ENCODE measurements around the gene NECTIN4.
"Not testable (repeated sequence)": the region's sequence is repeated elsewhere in the genome, so short reads cannot be mapped to it uniquely, and the experiment has no call there.

NECTIN4 gene

DNA sequence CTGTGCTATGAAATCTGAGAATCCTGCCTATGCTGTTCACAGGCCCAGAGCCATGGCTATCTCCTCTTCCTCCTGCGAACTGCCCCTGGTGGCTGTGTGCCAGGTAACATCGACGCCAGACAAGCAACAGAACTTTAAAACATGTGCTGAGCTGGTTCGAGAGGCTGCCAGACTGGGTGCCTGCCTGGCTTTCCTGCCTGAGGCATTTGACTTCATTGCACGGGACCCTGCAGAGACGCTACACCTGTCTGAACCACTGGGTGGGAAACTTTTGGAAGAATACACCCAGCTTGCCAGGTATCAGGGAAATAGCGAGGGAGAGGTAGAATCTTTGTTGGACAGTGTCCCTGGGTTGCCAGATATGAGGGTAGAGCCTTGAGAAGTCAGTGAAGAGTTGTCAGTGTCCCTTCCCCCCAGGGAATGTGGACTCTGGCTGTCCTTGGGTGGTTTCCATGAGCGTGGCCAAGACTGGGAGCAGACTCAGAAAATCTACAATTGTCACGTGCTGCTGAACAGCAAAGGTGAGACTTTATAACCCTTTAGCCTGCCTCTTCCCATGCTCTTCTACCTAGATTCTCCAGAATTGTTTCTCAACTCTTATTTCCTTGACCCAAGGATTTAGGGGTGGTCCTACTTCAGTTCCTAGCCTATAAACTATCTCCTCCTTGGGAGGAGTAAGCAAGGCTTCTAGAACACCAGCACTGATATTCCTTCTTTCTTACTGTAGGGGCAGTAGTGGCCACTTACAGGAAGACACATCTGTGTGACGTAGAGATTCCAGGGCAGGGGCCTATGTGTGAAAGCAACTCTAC lies 29.9 kb upstream of the NECTIN4 start:
- peak; percentile 75 for DNase-seq (ENCODE audit: low spot score)
- in situ Hi-C loops (cut with MboI; ENCODE audit: low sequenced_read_pairs, unreplicated experiment), result no loop called here
- TF ChIP-seq, protein P1, sequence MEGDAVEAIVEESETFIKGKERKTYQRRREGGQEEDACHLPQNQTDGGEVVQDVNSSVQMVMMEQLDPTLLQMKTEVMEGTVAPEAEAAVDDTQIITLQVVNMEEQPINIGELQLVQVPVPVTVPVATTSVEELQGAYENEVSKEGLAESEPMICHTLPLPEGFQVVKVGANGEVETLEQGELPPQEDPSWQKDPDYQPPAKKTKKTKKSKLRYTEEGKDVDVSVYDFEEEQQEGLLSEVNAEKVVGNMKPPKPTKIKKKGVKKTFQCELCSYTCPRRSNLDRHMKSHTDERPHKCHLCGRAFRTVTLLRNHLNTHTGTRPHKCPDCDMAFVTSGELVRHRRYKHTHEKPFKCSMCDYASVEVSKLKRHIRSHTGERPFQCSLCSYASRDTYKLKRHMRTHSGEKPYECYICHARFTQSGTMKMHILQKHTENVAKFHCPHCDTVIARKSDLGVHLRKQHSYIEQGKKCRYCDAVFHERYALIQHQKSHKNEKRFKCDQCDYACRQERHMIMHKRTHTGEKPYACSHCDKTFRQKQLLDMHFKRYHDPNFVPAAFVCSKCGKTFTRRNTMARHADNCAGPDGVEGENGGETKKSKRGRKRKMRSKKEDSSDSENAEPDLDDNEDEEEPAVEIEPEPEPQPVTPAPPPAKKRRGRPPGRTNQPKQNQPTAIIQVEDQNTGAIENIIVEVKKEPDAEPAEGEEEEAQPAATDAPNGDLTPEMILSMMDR (IDR thresholded peaks at IDR 0.05; ENCODE audit: borderline replicate concordance, control extremely low read depth, extremely low read depth, insufficient read depth, missing control alignments), result no peak

DNA sequence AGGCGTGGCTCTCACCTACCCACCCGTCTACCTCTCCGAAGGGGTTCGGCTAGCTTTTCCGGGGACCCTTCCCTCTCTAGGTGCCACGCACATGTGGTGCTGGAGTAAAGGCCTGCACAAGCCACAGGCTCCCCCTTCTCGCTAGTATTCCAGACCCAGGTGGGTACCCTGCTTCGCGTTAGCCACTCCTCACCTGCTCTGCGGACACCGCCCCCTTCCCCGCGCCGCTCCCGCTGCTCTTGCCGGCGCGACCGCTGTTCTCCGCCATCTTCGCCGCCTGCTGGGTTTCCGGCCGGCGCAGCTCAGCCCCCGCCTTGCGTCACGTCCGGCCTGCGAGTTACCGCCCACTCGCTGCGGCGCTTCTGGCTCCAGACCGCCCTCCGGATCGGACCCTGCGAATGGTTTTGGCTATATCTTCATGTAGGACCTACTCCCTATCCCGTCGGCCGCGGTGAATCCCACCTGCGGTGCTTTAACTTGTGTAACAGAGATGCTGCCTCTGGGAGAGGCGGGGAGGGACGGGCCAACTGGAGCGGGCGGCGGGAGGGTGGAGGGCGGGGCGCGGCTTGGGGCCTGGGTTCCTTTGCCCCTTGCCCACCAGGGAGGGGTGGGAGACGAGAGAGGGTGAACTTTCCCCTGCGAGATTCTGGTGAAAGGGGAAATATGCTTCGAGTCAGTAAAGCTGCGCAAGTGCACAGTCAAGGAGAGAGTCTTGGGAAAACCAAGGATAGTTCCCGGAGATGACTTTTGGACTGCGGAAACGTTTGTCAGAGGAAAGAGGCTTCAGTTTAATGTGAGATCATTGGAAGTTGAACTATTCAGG lies 28.6 kb upstream of the NECTIN4 start, which contains the start of the genes NIT1 and PFDN2:
Gene NIT1, plus strand, starts transcription at position 347 of the 823 bp plus-strand sequence. Its CDS starts 72 bp downstream, at position 419.
Gene PFDN2, minus strand, starts transcription at position 279 of the 823 bp plus-strand sequence. Its CDS starts 11 bp downstream, at position 268.
- DNase-seq (ENCODE audit: low spot score), result peak; percentile 94
- in situ Hi-C loops (cut with MboI; ENCODE audit: low sequenced_read_pairs, unreplicated experiment), result no loop called here
- TF ChIP-seq, protein P1 (IDR thresholded peaks at IDR 0.05; ENCODE audit: borderline replicate concordance, control extremely low read depth, extremely low read depth, insufficient read depth, missing control alignments), result no peak

DNA sequence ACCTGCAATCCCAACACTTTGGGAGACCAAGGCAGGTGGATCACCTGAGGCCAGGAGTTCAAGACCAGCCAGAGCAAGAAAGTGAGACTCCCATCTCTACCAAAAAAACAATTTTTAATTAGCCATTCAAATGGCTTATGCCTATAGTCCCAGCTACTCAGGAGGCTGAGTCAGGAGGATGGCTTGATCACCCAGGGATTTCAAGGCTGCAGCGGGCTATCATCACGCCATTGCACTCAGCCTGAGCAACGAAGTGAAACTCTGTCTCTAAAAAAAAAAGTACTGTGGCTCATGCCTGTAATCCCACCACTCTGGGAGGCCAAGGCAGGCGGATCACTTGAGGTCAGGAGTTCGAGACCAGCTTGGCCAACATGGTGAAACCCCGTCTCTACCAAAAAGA lies 26.6 kb upstream of the NECTIN4 start:
- DNase-seq (ENCODE audit: low spot score); in situ Hi-C loops (cut with MboI; ENCODE audit: low sequenced_read_pairs, unreplicated experiment): not testable (repeated sequence)

DNA sequence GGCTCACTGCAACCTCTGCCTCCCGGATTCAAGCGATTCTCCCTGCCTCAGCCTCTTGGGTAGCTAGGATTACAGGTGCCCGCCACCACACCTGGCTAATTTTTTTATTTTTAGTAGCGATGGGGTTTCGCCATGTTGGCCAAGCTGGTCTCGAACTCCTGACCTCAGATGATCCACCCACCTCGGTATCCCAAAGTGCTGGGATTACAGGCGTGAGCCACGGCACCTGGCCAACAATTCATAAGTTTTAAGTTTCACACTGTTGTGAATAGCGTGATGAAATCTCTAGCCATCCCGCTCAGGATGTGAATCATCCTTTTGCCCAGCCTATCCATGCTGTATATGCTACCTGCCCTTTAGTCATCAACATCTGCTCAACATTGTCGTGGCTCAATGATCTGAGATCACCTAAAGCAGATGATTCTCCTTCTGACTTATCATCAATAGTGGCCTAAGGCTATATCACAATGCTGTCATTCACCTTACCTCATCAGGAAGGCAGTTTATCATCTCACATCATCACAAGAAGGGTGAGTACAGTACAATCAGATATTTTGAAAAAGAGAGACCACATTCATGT lies 25.9 kb upstream of the NECTIN4 start:
- TF ChIP-seq, protein P1 (IDR thresholded peaks at IDR 0.05; ENCODE audit: borderline replicate concordance, control extremely low read depth, extremely low read depth, insufficient read depth, missing control alignments), result no peak
- in situ Hi-C loops (cut with MboI; ENCODE audit: low sequenced_read_pairs, unreplicated experiment), result no loop called here
- DNase-seq (ENCODE audit: low spot score), result no peak

DNA sequence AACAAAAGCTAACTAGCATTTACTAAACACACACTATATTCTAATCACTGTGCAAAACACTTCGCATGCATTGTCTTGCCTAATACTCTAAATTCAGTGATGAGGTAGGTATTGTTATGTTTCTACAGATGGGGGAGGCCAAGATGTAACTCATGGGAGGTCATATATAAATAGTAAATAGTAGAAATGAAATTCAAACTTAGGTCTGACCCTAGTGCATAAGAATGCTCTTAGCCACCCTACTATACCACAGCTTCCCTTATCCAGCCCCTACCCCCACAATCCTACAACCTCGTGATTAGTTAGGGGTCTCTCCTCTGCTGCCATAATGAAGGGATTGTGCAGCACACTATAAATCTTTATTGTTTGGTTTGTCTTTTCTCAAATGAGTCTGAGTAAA lies 25.2 kb upstream of the NECTIN4 start:
- in situ Hi-C loops (cut with MboI; ENCODE audit: low sequenced_read_pairs, unreplicated experiment), result no loop called here
- TF ChIP-seq, protein P1 (IDR thresholded peaks at IDR 0.05; ENCODE audit: borderline replicate concordance, control extremely low read depth, extremely low read depth, insufficient read depth, missing control alignments), result no peak
- DNase-seq (ENCODE audit: low spot score), result no peak

DNA sequence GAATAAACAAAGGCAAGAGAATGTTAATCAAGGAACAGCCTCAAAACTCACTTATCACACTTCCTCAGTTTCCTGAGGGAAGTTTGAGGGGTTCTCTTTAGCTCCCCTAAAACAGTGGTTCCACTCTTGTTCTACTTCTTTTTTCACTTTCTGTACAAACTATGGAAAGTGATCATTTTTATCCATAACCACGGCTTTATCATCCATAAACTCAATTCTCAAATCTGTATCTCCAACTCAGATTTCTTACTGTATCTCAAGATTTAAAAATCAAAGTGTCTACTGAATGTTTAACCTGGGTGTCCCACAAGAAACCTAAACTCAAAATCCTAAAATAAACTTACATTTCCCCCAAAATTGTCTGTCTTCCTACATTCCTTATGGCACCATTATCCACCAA lies 24.6 kb upstream of the NECTIN4 start:
- no peak for DNase-seq (ENCODE audit: low spot score)
- TF ChIP-seq, protein P1 (IDR thresholded peaks at IDR 0.05; ENCODE audit: borderline replicate concordance, control extremely low read depth, extremely low read depth, insufficient read depth, missing control alignments), result no peak
- in situ Hi-C loops (cut with MboI; ENCODE audit: low sequenced_read_pairs, unreplicated experiment), result no loop called here
